A549 (cell line): ENCODE data around the gene SV2C.

ENCODE experiments used
- EP300 ChIP-seq, 2 experiments: fragments of >200 bp; sonication (Bioruptor Twin); formaldehyde crosslinking; IDR thresholded peaks; 2 replicates in 1 of 2; 3 replicates in 1 of 2; pipeline ENCODE4 v1.6.1; 2016 to 2017
- HOXA7 ChIP-seq: fragments of 250-450 bp; sonication (Bioruptor Pico); IDR thresholded peaks from 2 replicates; pipeline ENCODE4 v1.5.0; 2020; ENCODE audit warnings: mild to moderate bottlenecking, moderate library complexity
- MAFK ChIP-seq: fragments of 450-650 bp; IDR thresholded peaks from 2 replicates; pipeline ENCODE4 v1.6.1; 2014; ENCODE audit not compliant: partially characterized antibody
- PBX3 ChIP-seq: IDR thresholded peaks from 2 replicates; pipeline ENCODE4 v1.6.1; 2012
- POLR2A ChIP-seq: IDR thresholded peaks from 2 replicates; pipeline ENCODE4 v1.6.1; 2012; ENCODE audit warnings: mild to moderate bottlenecking, low read length
- RAD21 ChIP-seq, 2 experiments: fragments of >200 bp in 1 of 2; sonication (Bioruptor Twin) in 1 of 2; formaldehyde crosslinking in 1 of 2; IDR thresholded peaks in 1 of 2; conservative IDR thresholded peaks in 1 of 2; 2 replicates in 1 of 2; 3 replicates in 1 of 2; pipeline ENCODE4 v1.6.1; 2012 to 2018; ENCODE audit warnings: inconsistent platforms in 1 of 2
- SREBF2 ChIP-seq: fragments of 450-650 bp; IDR thresholded peaks from 2 replicates; pipeline ENCODE4 v1.6.1; 2014; ENCODE audit warnings: mild to moderate bottlenecking, moderate library complexity
- TF ChIP-seq, protein P1 (sequence below): fragments of 150-350 bp; IDR thresholded peaks from 2 replicates; pipeline ENCODE4 v1.6.1; 2014; ENCODE audit warnings: low read depth, mild to moderate bottlenecking, low read length
- TF ChIP-seq, protein P2 (sequence below): fragments of >200 bp; sonication (Bioruptor Twin); formaldehyde crosslinking; IDR thresholded peaks from 3 replicates; pipeline ENCODE4 v1.5.1; 2016

GRCh38 chr5:76162335-76162734, 79.2 kb downstream of the SV2C start:
- TF ChIP-seq POLR2A (no peak), HOXA7 (CRISPR knock-in tag) (no peak), RAD21 (conservative IDR thresholded peaks at IDR 0.05 in 1 of 2, IDR thresholded peaks at IDR 0.05 in 1 of 2) (no peak), EP300 (IDR thresholded peaks at IDR 0.05) (no peak), MAFK (no peak), SREBF2 (no peak), PBX3 (no peak)
- TF ChIP-seq, protein P1, sequence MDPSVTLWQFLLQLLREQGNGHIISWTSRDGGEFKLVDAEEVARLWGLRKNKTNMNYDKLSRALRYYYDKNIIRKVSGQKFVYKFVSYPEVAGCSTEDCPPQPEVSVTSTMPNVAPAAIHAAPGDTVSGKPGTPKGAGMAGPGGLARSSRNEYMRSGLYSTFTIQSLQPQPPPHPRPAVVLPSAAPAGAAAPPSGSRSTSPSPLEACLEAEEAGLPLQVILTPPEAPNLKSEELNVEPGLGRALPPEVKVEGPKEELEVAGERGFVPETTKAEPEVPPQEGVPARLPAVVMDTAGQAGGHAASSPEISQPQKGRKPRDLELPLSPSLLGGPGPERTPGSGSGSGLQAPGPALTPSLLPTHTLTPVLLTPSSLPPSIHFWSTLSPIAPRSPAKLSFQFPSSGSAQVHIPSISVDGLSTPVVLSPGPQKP = no peak
- TF ChIP-seq, protein P2, sequence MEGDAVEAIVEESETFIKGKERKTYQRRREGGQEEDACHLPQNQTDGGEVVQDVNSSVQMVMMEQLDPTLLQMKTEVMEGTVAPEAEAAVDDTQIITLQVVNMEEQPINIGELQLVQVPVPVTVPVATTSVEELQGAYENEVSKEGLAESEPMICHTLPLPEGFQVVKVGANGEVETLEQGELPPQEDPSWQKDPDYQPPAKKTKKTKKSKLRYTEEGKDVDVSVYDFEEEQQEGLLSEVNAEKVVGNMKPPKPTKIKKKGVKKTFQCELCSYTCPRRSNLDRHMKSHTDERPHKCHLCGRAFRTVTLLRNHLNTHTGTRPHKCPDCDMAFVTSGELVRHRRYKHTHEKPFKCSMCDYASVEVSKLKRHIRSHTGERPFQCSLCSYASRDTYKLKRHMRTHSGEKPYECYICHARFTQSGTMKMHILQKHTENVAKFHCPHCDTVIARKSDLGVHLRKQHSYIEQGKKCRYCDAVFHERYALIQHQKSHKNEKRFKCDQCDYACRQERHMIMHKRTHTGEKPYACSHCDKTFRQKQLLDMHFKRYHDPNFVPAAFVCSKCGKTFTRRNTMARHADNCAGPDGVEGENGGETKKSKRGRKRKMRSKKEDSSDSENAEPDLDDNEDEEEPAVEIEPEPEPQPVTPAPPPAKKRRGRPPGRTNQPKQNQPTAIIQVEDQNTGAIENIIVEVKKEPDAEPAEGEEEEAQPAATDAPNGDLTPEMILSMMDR = no peak
